ENCODE measurements around the gene ABHD12B. TPM values are rescaled to one million over a fixed set of nuclear protein-coding genes. Genes with fewer than 3 reads are reported as not detected.

The ABHD12B gene
- total and polyA plus RNA-seq, 2 donors (not counting 3 experiments of a cell fraction or from before 2014, with no cell fraction given) = not detected

GRCh38 chr14:50864237-50864636 is 7.6 kb upstream of the ABHD12B start:
- intact Hi-C loops (cut with micrococcal nuclease) = no loop called here
- POLR2A ChIA-PET = no interaction called here
- CTCF ChIA-PET = interaction anchor here (1.6 kb wide), 1 partner anchor 87 kb away, joined by 4 read pairs; no protein-coding TSS in a partner anchor

More at GRCh38 chr14:50864237-50864636, 7.6 kb upstream of the ABHD12B start:
- Histone ChIP-seq H2AFZ (ENCODE audit: low read depth, low read length) (no peak overlapping the region), H3K4me3 (replicated peaks in 1 of 3; ENCODE audit: insufficient read depth in 1 of 3, low read depth in 1 of 3, low read length in 3 of 3) (no peak overlapping the region), H3K27me3 (ENCODE audit: control insufficient read depth in 2 of 2, insufficient read depth in 2 of 2, low read length in 2 of 2) (peaks cover 2 to 6% of the 10 kb centered on the region in 2 experiments), H3K4me1 (ENCODE audit: control insufficient read depth, extremely low read depth, insufficient read depth, low read length) (peaks cover 15% of the 10 kb centered on the region), H3K4me2 (ENCODE audit: insufficient read depth, low read length) (no peak overlapping the region), H3K9ac (replicated peaks; ENCODE audit: extremely low read depth, insufficient read depth, low read length) (no peak overlapping the region), H3K27ac (ENCODE audit: insufficient read depth, low read depth, low read length) (no peak overlapping the region), H3K9me3 (replicated peaks; ENCODE audit: control insufficient read depth, insufficient read depth, low read length) (no peaks in the 10 kb centered on the region), H3K79me2 (ENCODE audit: control insufficient read depth, insufficient read depth, low read length) (no peaks in the 10 kb centered on the region), H3K36me3 (ENCODE audit: control insufficient read depth in 2 of 2, extremely low read depth in 1 of 2, insufficient read depth in 2 of 2, low read length in 2 of 2) (no peaks in the 10 kb centered on the region), H3K9me1 (replicated peaks; ENCODE audit: control insufficient read depth, extremely low read depth, insufficient read depth, low read length) (no peaks in the 10 kb centered on the region), H4K20me1 (replicated peaks; ENCODE audit: control insufficient read depth, extremely low read depth, insufficient read depth, low read length) (no peaks in the 10 kb centered on the region)
- dilution Hi-C loops (cut with MboI; ENCODE audit: extremely low pct_ligation_motif_present, low sequenced_read_pairs) = no loop called here
- TF ChIP-seq POLR2AphosphoS5 (IDR thresholded peaks at IDR 0.05; ENCODE audit: insufficient read depth, low read depth, low read length) (no peak), MAX (IDR thresholded peaks at IDR 0.05; ENCODE audit: insufficient read depth, insufficient read length) (no peak), GATA2 (IDR thresholded peaks at IDR 0.05; ENCODE audit: insufficient read depth, insufficient read length, low read depth, low read length) (no peak), POLR2A (IDR thresholded peaks at IDR 0.05; ENCODE audit: low read depth, low read length) (no peak), FOS (IDR thresholded peaks at IDR 0.05; ENCODE audit: borderline replicate concordance, insufficient read depth, low read length) (no peak), JUN (IDR thresholded peaks at IDR 0.05; ENCODE audit: borderline replicate concordance, insufficient read depth, insufficient read length, low read depth) (no peak), MYC (IDR thresholded peaks at IDR 0.05; ENCODE audit: low read depth, low read length) (no peak), EZH2 (IDR thresholded peaks at IDR 0.05; ENCODE audit: borderline replicate concordance, low read depth, low read length, severe bottlenecking) (no peak), CTCF (IDR thresholded peaks at IDR 0.05; ENCODE audit: extremely low read depth in 1 of 2, insufficient read depth in 1 of 2, low read depth in 1 of 2, low read length in 2 of 2) (no peak)
- DNase-seq (ENCODE audit: low read depth, low spot score) = no peak
- BruUV-seq (replicated peaks) = no TSS peak
- FAIRE-seq = no peak
